ENCODE results near the gene PCGF3.
A peak's percentile ranks its signal among the peaks of the same experiment; 100 is the strongest.
"Not testable (repeated sequence)": the region's sequence is repeated elsewhere in the genome, so short reads cannot be mapped to it uniquely, and the experiment has no call there.

The PCGF3 gene

GRCh38 chr4:703336-704197 lies 2.1 kb upstream of the PCGF3 start:
- no peak overlapping the region for H3K27ac ChIP-seq (ENCODE audit: low read length)
- H3K9ac ChIP-seq (ENCODE audit: low read length): no peak overlapping the region
- peaks cover 5% of the 10 kb centered on the region for H3K4me1 ChIP-seq (ENCODE audit: control insufficient read depth, low read depth, low read length)
- H3K36me3 ChIP-seq (ENCODE audit: control insufficient read depth, low read depth, low read length): no peaks in the 10 kb centered on the region
- H3K27me3 ChIP-seq (ENCODE audit: control insufficient read depth, insufficient read depth, low read length): peaks cover 6% of the 10 kb centered on the region
- no peak overlapping the region for H3K4me3 ChIP-seq (ENCODE audit: low read length)
- no peaks in the 10 kb centered on the region for H3K9me3 ChIP-seq (ENCODE audit: control insufficient read depth, low read depth, low read length)

GRCh38 chr4:704198-704891 lies 1.3 kb upstream of the PCGF3 start:
- H3K9me3 ChIP-seq (ENCODE audit: control insufficient read depth, low read depth, low read length): no peaks in the 10 kb centered on the region
- H3K36me3 ChIP-seq (ENCODE audit: control insufficient read depth, low read depth, low read length): no peaks in the 10 kb centered on the region
- no peak overlapping the region for H3K4me3 ChIP-seq (ENCODE audit: low read length)
- H3K9ac ChIP-seq (ENCODE audit: low read length): no peak overlapping the region
- no peak overlapping the region for H3K27ac ChIP-seq (ENCODE audit: low read length)
- peaks cover 6% of the 10 kb centered on the region for H3K27me3 ChIP-seq (ENCODE audit: control insufficient read depth, insufficient read depth, low read length)
- H3K4me1 ChIP-seq (ENCODE audit: control insufficient read depth, low read depth, low read length): peaks cover 5% of the 10 kb centered on the region

GRCh38 chr4:704971-705277 lies 708 bp upstream of the PCGF3 start:
- H3K9me3 ChIP-seq (ENCODE audit: control insufficient read depth, low read depth, low read length): no peaks in the 10 kb centered on the region
- H3K27me3 ChIP-seq (ENCODE audit: control insufficient read depth, insufficient read depth, low read length): peaks cover 6% of the 10 kb centered on the region
- H3K9ac ChIP-seq (ENCODE audit: low read length): no peak overlapping the region
- no peak overlapping the region for H3K27ac ChIP-seq (ENCODE audit: low read length)
- peak overlapping the region; percentile 43 for H3K4me3 ChIP-seq (ENCODE audit: low read length)
- no peaks in the 10 kb centered on the region for H3K36me3 ChIP-seq (ENCODE audit: control insufficient read depth, low read depth, low read length)
- H3K4me1 ChIP-seq (ENCODE audit: control insufficient read depth, low read depth, low read length): peaks cover 5% of the 10 kb centered on the region

- not testable (repeated sequence) for H3K27me3 ChIP-seq (ENCODE audit: control insufficient read depth, insufficient read depth, low read length); H3K36me3 ChIP-seq (ENCODE audit: control insufficient read depth, low read depth, low read length); H3K4me1 ChIP-seq (ENCODE audit: control insufficient read depth, low read depth, low read length); H3K9me3 ChIP-seq (ENCODE audit: control insufficient read depth, low read depth, low read length)
- Histone ChIP-seq H3K9ac (ENCODE audit: low read length) (peak overlapping the region; percentile 97), H3K4me3 (ENCODE audit: low read length) (peak overlapping the region; percentile 87), H3K27ac (ENCODE audit: low read length) (peak overlapping the region; percentile 84)
Observed at GRCh38 chr4:706083-706633, 526 bp downstream of the PCGF3 start.

- H3K4me1 ChIP-seq (ENCODE audit: control insufficient read depth, low read depth, low read length): peaks cover 5% of the 10 kb centered on the region
- H3K4me3 ChIP-seq (ENCODE audit: low read length): peak overlapping the region; percentile 87
- H3K9me3 ChIP-seq (ENCODE audit: control insufficient read depth, low read depth, low read length): no peaks in the 10 kb centered on the region
- H3K27me3 ChIP-seq (ENCODE audit: control insufficient read depth, insufficient read depth, low read length): peaks cover 6% of the 10 kb centered on the region
- peak overlapping the region; percentile 4 for H3K9ac ChIP-seq (ENCODE audit: low read length)
- no peaks in the 10 kb centered on the region for H3K36me3 ChIP-seq (ENCODE audit: control insufficient read depth, low read depth, low read length)
- H3K27ac ChIP-seq (ENCODE audit: low read length): no peak overlapping the region
Observed at GRCh38 chr4:706834-707598, 1.4 kb downstream of the PCGF3 start.

GRCh38 chr4:707929-708630 lies 2.4 kb downstream of the PCGF3 start:
- Histone ChIP-seq H3K4me3 (ENCODE audit: low read length) (no peak overlapping the region), H3K27ac (ENCODE audit: low read length) (no peak overlapping the region), H3K9ac (ENCODE audit: low read length) (no peak overlapping the region), H3K4me1 (ENCODE audit: control insufficient read depth, low read depth, low read length) (peaks cover 5% of the 10 kb centered on the region), H3K9me3 (ENCODE audit: control insufficient read depth, low read depth, low read length) (no peaks in the 10 kb centered on the region), H3K36me3 (ENCODE audit: control insufficient read depth, low read depth, low read length) (no peaks in the 10 kb centered on the region), H3K27me3 (ENCODE audit: control insufficient read depth, insufficient read depth, low read length) (peaks cover 6% of the 10 kb centered on the region)

GRCh38 chr4:708631-708933 lies 3.0 kb downstream of the PCGF3 start:
- no peak overlapping the region for H3K27ac ChIP-seq (ENCODE audit: low read length)
- no peak overlapping the region for H3K4me3 ChIP-seq (ENCODE audit: low read length)
- H3K4me1 ChIP-seq (ENCODE audit: control insufficient read depth, low read depth, low read length): peaks cover 5% of the 10 kb centered on the region
- H3K9me3 ChIP-seq (ENCODE audit: control insufficient read depth, low read depth, low read length): no peaks in the 10 kb centered on the region
- H3K9ac ChIP-seq (ENCODE audit: low read length): no peak overlapping the region
- peaks cover 6% of the 10 kb centered on the region for H3K27me3 ChIP-seq (ENCODE audit: control insufficient read depth, insufficient read depth, low read length)
- no peaks in the 10 kb centered on the region for H3K36me3 ChIP-seq (ENCODE audit: control insufficient read depth, low read depth, low read length)

GRCh38 chr4:709348-709747 lies 3.7 kb downstream of the PCGF3 start:
- H3K4me1 ChIP-seq (ENCODE audit: control insufficient read depth, low read depth, low read length): peaks cover 5% of the 10 kb centered on the region
- no peak overlapping the region for H3K9ac ChIP-seq (ENCODE audit: low read length)
- H3K4me3 ChIP-seq (ENCODE audit: low read length): no peak overlapping the region
- H3K27ac ChIP-seq (ENCODE audit: low read length): no peak overlapping the region
- no peaks in the 10 kb centered on the region for H3K9me3 ChIP-seq (ENCODE audit: control insufficient read depth, low read depth, low read length)
- no peaks in the 10 kb centered on the region for H3K36me3 ChIP-seq (ENCODE audit: control insufficient read depth, low read depth, low read length)
- H3K27me3 ChIP-seq (ENCODE audit: control insufficient read depth, insufficient read depth, low read length): peaks cover 6% of the 10 kb centered on the region

GRCh38 chr4:710116-710515 lies 4.5 kb downstream of the PCGF3 start:
- H3K4me1 ChIP-seq (ENCODE audit: control insufficient read depth, low read depth, low read length): peaks cover 5% of the 10 kb centered on the region
- no peak overlapping the region for H3K4me3 ChIP-seq (ENCODE audit: low read length)
- H3K9ac ChIP-seq (ENCODE audit: low read length): no peak overlapping the region

GRCh38 chr4:710916-711315 lies 5.3 kb downstream of the PCGF3 start:
- Histone ChIP-seq H3K9ac (ENCODE audit: low read length) (no peak overlapping the region), H3K27me3 (ENCODE audit: control insufficient read depth, insufficient read depth, low read length) (no peaks in the 10 kb centered on the region), H3K4me3 (ENCODE audit: low read length) (no peak overlapping the region), H3K27ac (ENCODE audit: low read length) (no peak overlapping the region), H3K36me3 (ENCODE audit: control insufficient read depth, low read depth, low read length) (peaks cover 3% of the 10 kb centered on the region), H3K4me1 (ENCODE audit: control insufficient read depth, low read depth, low read length) (peaks cover 5% of the 10 kb centered on the region), H3K9me3 (ENCODE audit: control insufficient read depth, low read depth, low read length) (no peaks in the 10 kb centered on the region)

More at GRCh38 chr4:710116-710515, 4.5 kb downstream of the PCGF3 start:
- Histone ChIP-seq H3K27ac (ENCODE audit: low read length) (no peak overlapping the region), H3K27me3 (ENCODE audit: control insufficient read depth, insufficient read depth, low read length) (peaks cover 2% of the 10 kb centered on the region), H3K9me3 (ENCODE audit: control insufficient read depth, low read depth, low read length) (no peaks in the 10 kb centered on the region), H3K36me3 (ENCODE audit: control insufficient read depth, low read depth, low read length) (peaks cover 3% of the 10 kb centered on the region)

GRCh38 chr4:712093-712492 lies 6.5 kb downstream of the PCGF3 start:
- no peak overlapping the region for H3K9ac ChIP-seq (ENCODE audit: low read length)
- no peaks in the 10 kb centered on the region for H3K9me3 ChIP-seq (ENCODE audit: control insufficient read depth, low read depth, low read length)
- peaks cover under 1% of the 10 kb centered on the region for H3K4me1 ChIP-seq (ENCODE audit: control insufficient read depth, low read depth, low read length)
- peaks cover 3% of the 10 kb centered on the region for H3K36me3 ChIP-seq (ENCODE audit: control insufficient read depth, low read depth, low read length)
- no peak overlapping the region for H3K4me3 ChIP-seq (ENCODE audit: low read length)
- no peaks in the 10 kb centered on the region for H3K27me3 ChIP-seq (ENCODE audit: control insufficient read depth, insufficient read depth, low read length)
- no peak overlapping the region for H3K27ac ChIP-seq (ENCODE audit: low read length)
